ENCODE results near the gene MYO18B. TPM values are rescaled to one million over a fixed set of nuclear protein-coding genes. Genes with fewer than 3 reads are reported as not detected.

Gene MYO18B
- total RNA-seq, 1 donor: 0.31 TPM

DNA sequence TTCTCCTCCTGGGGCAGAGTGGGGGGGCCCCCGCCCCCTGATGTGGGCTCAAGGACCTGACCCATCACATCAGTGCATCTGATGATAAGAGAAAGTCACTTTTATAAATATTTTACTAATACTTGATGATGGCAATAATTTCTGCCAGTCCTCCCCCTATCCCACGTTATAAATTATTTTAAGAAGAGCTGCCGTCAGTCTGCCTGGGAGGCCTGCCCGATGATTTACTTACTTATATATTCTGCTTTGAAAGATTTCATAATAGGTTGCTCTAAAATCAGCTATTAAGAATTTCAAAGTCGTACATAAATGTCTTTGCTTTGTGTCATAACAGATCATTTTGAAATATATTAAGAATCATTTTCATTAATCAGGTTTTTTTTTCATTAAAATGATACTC, 58.8 kb downstream of the MYO18B start:
- H3K4me1 ChIP-seq (ENCODE audit: insufficient read depth, low read length): no peaks in the 10 kb centered on the region
- no peaks in the 10 kb centered on the region for H3K9me3 ChIP-seq (ENCODE audit: low read depth, low read length)
- H3K4me3 ChIP-seq (ENCODE audit: low read length): no peak overlapping the region
- H3K27me3 ChIP-seq (ENCODE audit: insufficient read depth, low read length): no peaks in the 10 kb centered on the region

DNA sequence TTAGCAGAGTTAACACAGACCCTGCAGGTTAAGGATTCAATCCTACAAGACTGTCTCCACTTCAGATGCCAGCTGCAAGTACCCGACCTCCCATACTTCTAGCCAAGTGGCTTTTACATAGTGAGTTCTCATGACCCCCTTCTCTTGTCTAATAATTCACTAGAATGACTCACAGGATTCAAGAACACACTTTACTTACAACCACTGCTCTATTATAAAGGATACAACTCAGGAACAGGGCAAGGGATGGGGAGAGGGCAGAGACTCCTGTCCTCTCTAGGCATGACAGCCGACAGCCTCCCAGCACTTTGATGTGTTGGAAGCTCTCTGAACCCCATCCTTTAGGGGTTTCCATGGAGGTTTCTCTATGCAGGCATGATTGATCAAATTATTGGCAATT, 60.0 kb downstream of the MYO18B start:
- H3K9me3 ChIP-seq (ENCODE audit: low read depth, low read length): no peaks in the 10 kb centered on the region
- H3K27me3 ChIP-seq (ENCODE audit: insufficient read depth, low read length): no peaks in the 10 kb centered on the region
- H3K4me1 ChIP-seq (ENCODE audit: insufficient read depth, low read length): no peaks in the 10 kb centered on the region
- no peak overlapping the region for H3K4me3 ChIP-seq (ENCODE audit: low read length)

DNA sequence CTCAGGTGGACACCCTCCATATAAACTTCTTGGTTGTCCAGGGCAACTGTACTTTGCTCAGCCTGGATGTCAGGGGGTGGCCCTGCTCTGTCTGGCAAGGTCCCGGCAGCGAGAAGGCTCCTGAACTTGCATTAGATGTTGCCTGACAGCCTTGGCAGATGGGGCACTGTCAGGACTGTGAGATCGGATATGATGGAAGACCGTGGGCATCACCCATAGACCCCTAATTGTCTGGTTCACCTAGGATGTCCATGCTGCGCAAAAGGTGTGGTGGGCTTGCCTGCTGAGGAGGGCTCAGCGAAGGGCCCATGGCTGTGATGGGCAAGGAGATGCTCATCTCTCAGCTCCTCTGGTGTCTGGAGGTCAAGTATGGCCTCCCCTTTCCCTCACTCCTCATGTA, 62.7 kb downstream of the MYO18B start:
- Histone ChIP-seq H3K4me1 (ENCODE audit: insufficient read depth, low read length) (no peaks in the 10 kb centered on the region), H3K9me3 (ENCODE audit: low read depth, low read length) (no peaks in the 10 kb centered on the region), H3K4me3 (ENCODE audit: low read length) (no peak overlapping the region), H3K27me3 (ENCODE audit: insufficient read depth, low read length) (no peaks in the 10 kb centered on the region)

DNA sequence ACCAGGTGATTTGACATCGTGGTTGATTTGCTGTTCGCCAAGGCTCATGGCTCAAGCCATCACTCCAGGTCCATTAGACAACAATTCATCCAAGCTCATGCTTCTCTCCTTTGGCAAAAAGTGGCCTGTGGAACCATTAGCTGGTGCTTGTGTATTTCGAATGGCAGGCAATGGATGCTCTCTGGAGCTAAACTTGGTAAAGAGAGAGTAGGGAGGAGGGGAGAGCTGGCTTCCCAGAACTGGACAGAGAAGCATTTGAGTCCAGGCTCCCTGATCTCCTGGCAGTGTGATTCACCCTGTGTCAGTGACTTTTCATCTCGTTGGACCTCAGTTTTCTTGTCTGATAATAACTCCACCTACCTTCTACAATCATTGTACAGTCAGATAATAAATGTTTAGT, 64.6 kb downstream of the MYO18B start:
- Histone ChIP-seq H3K27me3 (ENCODE audit: insufficient read depth, low read length) (no peaks in the 10 kb centered on the region), H3K9me3 (ENCODE audit: low read depth, low read length) (no peaks in the 10 kb centered on the region), H3K4me3 (ENCODE audit: low read length) (no peak overlapping the region), H3K4me1 (ENCODE audit: insufficient read depth, low read length) (no peaks in the 10 kb centered on the region)

DNA sequence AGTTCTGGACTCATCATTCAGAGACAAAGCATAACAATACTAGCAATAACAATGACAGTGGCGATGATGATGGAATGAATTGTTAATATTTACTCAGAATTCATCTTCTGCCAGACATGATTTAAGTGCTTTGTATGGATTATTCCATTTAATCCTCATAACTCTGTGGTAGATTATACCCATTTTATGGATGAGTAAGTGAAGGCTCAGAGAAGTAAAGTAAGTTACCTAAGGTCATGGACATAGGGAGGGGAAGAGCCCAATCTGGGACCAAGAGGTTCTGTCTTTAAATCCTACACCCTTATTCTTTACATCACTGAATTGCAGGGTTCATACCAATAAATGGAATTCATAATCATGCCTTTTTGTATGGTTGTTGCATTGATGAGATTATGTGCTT, 72.7 kb downstream of the MYO18B start:
- no peaks in the 10 kb centered on the region for H3K9me3 ChIP-seq (ENCODE audit: low read depth, low read length)
- H3K4me1 ChIP-seq (ENCODE audit: insufficient read depth, low read length): no peaks in the 10 kb centered on the region
- no peaks in the 10 kb centered on the region for H3K27me3 ChIP-seq (ENCODE audit: insufficient read depth, low read length)
- no peak overlapping the region for H3K4me3 ChIP-seq (ENCODE audit: low read length)

DNA sequence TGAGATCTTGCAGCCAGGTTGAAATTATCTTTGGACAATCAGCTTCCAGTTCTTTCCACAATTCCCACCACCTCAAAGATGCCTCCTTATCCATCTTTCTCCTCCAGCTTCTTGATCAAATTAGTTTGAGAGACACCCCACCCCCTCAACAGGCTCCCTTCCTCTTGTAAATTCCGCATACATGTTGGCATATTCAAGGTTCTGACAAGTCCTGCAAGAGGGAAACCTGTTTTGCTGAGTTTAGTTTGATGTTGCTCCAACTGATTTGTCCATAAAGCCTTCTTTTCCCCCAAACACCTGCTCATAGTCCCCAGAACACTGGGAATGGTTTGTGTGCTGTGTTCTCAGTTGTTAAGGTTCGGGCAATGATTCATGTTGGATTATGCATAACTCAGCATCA, 73.6 kb downstream of the MYO18B start:
- Histone ChIP-seq H3K27me3 (ENCODE audit: insufficient read depth, low read length) (no peaks in the 10 kb centered on the region), H3K4me3 (ENCODE audit: low read length) (no peak overlapping the region), H3K9me3 (ENCODE audit: low read depth, low read length) (no peaks in the 10 kb centered on the region), H3K4me1 (ENCODE audit: insufficient read depth, low read length) (no peaks in the 10 kb centered on the region)

DNA sequence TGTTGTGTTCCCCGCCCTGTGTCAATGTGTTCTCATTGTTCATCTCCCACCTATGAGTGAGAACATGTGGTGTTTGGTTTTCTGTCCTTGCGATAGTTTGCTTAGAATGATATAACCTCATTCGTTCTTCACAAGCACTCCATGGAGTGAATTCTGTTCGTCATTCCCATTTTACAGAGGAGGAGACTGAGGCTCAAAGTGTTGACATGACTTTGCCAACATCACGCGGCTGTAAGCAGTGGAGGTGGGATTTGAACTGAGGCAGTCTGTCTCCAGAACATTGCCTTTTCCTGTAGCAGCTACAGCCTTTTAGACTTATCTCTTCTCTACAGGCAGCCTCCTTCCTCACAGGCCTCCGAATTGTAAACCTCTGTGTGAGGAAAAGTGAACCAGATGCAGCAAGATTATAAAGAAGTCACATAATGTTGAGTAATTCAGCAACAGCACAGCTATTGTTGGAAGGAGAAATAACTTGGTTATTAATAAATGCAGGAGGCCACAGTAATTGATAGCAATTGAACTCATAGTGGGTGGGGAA, 74.6 kb downstream of the MYO18B start:
- Histone ChIP-seq H3K9me3 (ENCODE audit: low read depth, low read length) (no peaks in the 10 kb centered on the region), H3K27me3 (ENCODE audit: insufficient read depth, low read length) (no peaks in the 10 kb centered on the region), H3K4me3 (ENCODE audit: low read length) (no peak overlapping the region), H3K4me1 (ENCODE audit: insufficient read depth, low read length) (no peaks in the 10 kb centered on the region)

DNA sequence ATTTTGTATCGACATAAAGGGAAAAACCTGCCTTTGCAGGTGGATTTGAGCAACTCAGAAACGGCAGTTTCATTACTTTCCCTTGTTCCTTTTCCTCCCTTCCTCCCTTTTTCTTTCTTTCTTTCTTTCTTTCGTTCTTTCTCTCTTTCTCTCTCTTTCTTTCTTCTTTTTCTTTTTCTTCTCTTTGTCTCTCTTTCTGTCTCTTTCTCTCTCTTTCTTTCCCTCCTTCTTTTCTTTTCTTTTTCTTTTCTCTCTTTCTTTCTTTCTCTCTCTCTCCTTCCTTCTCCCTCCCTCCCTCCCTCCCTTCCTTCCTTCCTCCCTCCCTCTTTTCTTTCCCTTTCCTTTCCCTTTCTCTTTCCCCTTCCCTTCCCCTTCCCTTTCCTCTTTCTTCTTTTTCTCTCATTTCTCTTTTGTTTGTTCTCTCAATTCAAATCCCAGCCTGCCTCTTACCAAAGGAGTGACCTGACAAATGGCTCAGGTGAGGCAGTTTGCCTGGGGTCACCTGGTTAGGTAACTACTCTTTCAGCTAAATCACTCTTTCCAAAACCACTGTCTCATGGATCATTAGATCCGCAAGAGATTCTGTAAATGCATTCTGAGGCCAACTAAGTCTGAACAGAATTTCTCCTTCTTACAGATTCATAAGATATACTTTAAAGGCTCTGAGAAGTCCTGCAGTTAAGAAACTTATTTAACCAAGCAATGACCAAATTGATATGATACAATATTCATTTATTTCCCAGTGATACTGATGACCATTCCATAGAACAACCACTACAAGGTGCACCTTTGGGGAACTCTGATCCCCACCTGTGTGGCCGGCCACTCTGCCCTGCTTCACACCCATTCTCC, 75.3 kb downstream of the MYO18B start:
- Histone ChIP-seq H3K9me3 (ENCODE audit: low read depth, low read length) (no peaks in the 10 kb centered on the region), H3K27me3 (ENCODE audit: insufficient read depth, low read length) (no peaks in the 10 kb centered on the region), H3K4me3 (ENCODE audit: low read length) (no peak overlapping the region), H3K4me1 (ENCODE audit: insufficient read depth, low read length) (no peaks in the 10 kb centered on the region)

DNA sequence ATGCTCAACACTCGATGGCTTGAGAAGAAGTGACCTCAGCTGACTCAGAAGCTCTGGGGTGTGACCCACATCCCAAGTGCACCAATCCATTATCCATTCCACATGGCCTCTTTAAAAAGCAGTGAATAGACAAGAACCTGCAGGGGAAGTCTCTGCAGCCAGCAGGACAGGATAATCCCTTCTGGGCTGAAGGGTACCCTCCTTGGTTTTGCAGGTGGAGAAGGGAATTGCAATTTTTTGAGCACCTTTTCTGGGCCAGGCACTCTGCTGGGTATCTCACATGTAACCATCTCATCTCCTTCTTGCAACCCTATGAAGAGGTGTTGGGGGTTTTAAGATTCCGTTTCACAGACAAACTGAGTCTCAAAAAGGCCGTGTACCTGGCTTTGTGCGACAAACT, 76.6 kb downstream of the MYO18B start:
- Histone ChIP-seq H3K4me1 (ENCODE audit: insufficient read depth, low read length) (no peaks in the 10 kb centered on the region), H3K9me3 (ENCODE audit: low read depth, low read length) (no peaks in the 10 kb centered on the region), H3K4me3 (ENCODE audit: low read length) (no peak overlapping the region)

DNA sequence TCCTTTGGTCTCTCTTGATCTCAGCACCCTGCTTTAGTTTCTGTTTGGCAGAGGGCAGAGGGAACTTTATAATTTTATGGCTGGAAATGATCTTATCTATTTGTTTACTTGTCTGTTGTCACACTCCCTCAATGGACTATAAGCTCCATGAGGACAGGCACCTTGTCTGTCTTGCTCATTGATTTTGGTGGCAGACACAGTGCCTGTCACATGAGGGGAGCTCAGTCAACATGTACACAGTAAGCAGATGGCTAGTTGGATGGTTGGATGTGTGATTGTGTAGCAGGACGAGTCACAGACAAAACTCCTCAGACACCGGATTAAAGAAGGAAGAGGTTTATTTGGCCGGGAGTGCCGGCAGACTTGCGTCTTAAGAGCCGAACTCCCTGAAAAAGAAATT, 80.4 kb downstream of the MYO18B start:
- Histone ChIP-seq H3K4me1 (ENCODE audit: insufficient read depth, low read length) (no peaks in the 10 kb centered on the region), H3K9me3 (ENCODE audit: low read depth, low read length) (no peaks in the 10 kb centered on the region), H3K4me3 (ENCODE audit: low read length) (no peak overlapping the region), H3K27me3 (ENCODE audit: insufficient read depth, low read length) (no peaks in the 10 kb centered on the region)

More for the DNA sequence above, 76.6 kb downstream of the MYO18B start:
- no peaks in the 10 kb centered on the region for H3K27me3 ChIP-seq (ENCODE audit: insufficient read depth, low read length)

DNA sequence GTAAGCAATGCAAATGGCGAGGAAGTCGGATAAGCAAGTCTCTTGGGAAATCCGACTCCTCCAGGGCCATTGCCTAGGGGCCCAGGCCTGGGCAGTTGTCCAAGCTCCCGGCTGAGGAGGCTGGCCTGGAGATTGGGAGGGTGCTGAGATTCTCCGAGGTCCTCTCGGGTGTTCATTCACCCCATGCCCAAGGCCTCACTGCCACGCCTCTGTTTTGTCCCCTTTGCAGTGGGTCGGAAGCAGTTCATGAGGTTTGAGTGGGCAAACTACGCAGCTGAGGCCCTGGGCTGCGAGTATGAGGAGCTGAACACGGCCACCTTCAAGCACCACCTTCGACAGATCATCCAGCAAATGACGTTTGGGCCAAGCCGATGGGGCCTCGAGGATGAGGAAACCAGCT, 81.3 kb downstream of the MYO18B start:
- Histone ChIP-seq H3K9me3 (ENCODE audit: low read depth, low read length) (no peaks in the 10 kb centered on the region), H3K4me3 (ENCODE audit: low read length) (no peak overlapping the region), H3K27me3 (ENCODE audit: insufficient read depth, low read length) (no peaks in the 10 kb centered on the region), H3K4me1 (ENCODE audit: insufficient read depth, low read length) (no peaks in the 10 kb centered on the region)

DNA sequence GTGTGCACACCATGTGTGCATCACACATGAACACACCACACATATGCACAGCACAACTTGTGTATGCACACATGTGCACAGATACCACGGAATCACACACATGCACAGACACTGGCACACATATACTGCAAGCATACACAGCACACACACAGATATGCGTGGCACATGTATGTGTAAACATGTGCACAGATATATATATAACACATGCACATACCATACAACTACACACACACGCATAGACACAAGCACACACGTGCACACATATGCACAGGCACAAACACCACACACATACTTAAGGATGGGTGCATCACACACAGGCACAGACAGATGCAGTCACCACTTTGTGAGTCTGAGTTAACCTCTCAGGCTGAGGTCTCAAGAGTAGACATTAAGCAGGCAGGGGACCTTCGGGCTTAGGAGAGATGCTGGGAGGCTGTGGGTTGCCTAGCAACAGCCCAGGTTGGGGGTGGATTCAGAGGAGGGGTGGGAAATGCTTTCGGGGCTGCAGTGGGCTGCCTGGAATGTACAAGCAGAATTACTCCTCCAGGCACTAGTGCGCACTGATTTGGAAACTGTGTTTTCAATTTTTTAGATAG, 82.9 kb downstream of the MYO18B start:
- H3K9me3 ChIP-seq (ENCODE audit: low read depth, low read length): no peaks in the 10 kb centered on the region
- H3K4me3 ChIP-seq (ENCODE audit: low read length): no peak overlapping the region
- no peaks in the 10 kb centered on the region for H3K4me1 ChIP-seq (ENCODE audit: insufficient read depth, low read length)
- no peaks in the 10 kb centered on the region for H3K27me3 ChIP-seq (ENCODE audit: insufficient read depth, low read length)

DNA sequence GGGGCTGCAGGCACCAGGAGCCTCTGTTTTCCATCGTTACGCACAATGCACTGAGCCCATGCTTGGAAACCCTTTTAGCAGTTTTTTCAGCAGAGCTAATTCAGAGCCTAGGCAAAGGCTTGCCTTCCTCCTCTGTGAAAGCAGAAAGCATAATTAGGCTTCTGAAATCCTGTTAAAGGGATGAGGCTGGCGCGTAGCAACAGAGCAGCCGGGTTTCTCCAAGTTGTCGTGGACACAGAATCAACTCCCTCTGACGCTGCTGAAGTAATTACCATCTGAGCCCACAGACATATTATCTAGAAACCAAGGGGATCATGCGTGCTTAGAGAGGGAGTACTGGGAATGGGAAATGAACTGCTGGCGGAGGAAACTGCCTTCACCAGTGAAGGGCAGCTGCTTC, 85.4 kb downstream of the MYO18B start:
- Histone ChIP-seq H3K4me1 (ENCODE audit: insufficient read depth, low read length) (no peaks in the 10 kb centered on the region), H3K27me3 (ENCODE audit: insufficient read depth, low read length) (no peaks in the 10 kb centered on the region), H3K9me3 (ENCODE audit: low read depth, low read length) (no peaks in the 10 kb centered on the region), H3K4me3 (ENCODE audit: low read length) (no peak overlapping the region)

DNA sequence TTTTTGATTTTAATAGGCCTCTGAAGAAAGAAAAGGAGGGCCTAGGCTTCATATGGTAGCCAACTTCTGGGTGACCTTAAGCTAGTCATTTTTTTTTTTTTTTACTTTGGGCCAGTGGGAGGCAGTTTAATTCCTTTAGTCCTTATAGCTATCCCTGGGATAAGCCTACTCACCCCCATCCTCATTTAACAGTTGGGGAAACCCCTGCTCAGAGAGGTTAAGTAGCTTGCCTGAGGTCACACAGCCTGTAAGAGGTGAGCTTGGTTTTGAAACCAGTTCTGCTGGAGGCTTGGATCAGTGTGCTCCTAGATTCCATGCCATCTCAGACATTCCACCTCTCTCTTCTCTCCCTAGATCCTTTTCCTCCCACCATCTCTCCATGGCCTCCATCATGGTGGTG, 86.4 kb downstream of the MYO18B start:
- H3K9me3 ChIP-seq (ENCODE audit: low read depth, low read length): no peaks in the 10 kb centered on the region
- no peaks in the 10 kb centered on the region for H3K4me1 ChIP-seq (ENCODE audit: insufficient read depth, low read length)
- H3K4me3 ChIP-seq (ENCODE audit: low read length): no peak overlapping the region
- no peaks in the 10 kb centered on the region for H3K27me3 ChIP-seq (ENCODE audit: insufficient read depth, low read length)

DNA sequence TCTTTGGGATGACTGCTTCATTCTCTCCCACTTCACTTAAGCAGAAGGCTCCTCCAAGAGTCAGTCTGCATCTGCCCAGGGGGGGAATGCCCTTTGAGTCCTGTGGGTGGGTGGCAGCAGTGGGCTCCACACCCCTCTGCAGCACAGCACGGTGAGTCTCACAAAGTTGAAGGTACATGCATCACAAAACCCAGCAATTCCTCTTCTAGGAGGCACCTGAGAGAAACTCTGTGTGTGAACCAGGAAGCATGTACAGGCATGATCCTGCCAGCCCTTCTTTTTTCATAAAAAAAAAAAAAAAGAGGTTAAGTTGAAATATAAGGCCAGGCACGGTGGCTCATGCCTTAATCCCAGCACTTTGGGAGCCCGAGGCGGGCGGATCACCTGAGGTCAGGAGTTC, 87.2 kb downstream of the MYO18B start:
- Histone ChIP-seq H3K27me3 (ENCODE audit: insufficient read depth, low read length) (no peaks in the 10 kb centered on the region), H3K9me3 (ENCODE audit: low read depth, low read length) (no peaks in the 10 kb centered on the region), H3K4me1 (ENCODE audit: insufficient read depth, low read length) (no peaks in the 10 kb centered on the region), H3K4me3 (ENCODE audit: low read length) (no peak overlapping the region)

All from mononuclear cell (primary cell).